ENCODE data around the gene C12orf50.
"Not testable (repeated sequence)": the region's sequence is repeated elsewhere in the genome, so short reads cannot be mapped to it uniquely, and the experiment has no call there.

C12orf50 gene

DNA sequence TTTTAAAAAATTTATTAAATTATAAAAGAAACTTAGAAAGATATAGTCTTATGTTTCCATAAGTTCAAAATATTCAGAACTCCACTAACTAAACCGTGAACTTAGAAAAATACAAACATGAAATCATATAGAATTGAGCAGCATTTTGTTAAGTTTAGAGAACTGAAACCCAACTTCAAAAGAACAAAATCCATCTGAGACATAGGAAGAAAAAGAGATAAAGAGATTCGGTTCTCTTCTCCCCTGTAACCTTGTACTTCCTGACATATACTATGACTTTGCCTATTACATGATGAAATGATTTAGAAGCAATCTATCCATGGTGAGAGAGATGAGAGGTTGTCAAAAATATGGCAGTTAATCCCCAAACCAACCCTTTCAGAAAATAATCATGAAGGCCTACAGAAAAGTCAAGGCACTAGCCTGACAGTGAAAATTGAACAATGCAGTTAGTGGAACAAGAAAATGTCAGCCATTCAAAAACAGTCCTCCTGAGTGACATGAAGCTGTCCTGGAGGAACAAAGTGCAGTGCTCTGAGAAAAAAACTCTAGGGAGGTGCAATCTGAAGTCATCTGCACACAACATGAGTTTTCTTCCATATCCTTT, 44.0 kb downstream of the C12orf50 start:
- no peak for DNase-seq

DNA sequence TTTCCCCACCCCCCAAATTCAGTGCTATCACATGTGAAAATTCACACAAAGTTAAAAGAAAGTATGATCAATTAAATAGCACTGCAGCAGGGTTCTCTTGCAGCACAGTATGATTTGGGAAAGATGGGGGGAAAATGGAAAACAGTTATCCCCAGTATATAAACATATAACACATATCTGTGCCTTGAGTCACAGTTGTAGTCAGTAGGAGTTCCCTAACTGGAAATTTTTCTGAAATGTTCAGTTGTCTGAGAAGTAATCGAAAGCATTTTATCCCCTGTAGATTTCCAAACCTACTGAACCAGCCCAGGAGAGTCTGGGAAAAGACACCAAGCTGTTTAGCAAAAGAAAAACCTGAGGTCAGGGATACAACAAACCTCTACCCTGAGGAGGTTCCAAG, 47.0 kb downstream of the C12orf50 start:
- no peak for DNase-seq

DNA sequence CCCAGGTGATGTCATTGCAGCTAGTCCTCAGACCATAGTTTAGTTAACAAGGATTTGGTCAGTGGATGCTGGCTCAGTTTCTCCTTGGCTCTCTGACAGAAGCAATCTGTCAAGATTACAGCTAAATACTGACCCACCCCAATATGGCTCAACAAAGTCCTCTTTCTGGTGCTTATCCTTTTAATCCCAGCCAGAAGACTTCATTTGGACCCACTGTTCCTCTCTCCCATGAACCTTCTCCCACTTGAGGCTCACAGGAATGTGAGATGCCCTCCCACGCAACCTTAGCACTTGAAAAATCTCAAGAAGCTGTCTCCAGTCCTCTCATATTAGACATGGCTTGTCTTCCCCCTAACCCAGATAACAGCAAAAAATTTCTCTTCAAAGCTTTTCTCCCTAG, 47.7 kb downstream of the C12orf50 start:
- DNase-seq: no peak

DNA sequence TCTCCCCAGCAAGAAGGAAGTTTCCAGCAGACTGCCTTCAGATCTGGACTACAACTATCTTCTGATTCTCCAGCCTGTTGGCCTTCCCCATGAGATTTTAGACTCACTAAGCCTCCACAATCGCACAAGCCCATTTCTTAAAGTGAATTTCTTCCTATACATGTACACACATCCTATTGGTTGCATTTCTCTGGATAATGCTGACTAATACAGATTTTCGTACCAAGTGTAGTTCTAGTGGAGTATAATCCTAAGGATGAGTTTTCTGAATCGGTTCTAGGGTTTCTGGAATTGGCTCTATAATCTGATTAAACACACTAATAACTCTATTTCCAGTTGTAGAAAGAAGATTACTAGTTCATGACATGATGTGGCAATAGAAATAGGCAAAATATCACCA, 53.3 kb downstream of the C12orf50 start:
- no peak for DNase-seq

DNA sequence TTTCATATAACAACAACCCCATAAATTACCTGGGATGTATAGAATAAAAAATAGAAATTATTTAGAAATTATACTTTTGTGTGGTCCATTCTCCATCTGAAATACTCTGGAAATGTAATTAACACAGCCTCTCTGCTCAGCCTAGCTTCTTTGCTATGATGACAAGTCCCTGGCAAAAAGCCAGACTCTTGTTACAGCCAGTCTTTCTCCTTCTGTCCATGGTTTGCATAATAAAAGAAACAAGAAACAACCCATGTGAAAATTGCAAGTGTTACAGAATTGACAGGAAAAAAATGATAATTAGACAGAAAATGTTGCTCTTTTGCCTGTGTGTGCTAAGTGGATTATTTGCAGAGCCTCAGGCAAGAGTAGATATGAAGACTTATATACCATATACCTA, 61.3 kb downstream of the C12orf50 start:
- no peak for DNase-seq

DNA sequence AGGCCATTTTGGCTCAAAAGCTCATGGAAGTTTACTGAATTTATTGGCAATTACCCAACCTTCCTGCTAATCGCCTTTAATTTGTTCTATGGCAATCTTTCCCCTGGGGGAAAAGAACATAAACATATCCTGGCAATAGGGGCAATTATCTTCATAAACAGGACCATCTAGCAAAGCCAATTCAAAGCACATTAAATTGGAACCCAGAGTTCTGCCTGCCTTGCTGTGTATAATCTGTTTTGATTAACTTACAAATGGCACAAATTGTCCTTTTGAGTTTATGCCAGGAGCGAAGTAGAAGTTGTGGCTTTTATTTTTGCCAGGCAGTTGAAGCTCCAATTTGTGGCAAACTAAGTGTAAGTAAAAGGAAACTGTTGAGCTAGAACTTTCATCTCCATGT, 68.6 kb downstream of the C12orf50 start:
- no peak for DNase-seq

DNA sequence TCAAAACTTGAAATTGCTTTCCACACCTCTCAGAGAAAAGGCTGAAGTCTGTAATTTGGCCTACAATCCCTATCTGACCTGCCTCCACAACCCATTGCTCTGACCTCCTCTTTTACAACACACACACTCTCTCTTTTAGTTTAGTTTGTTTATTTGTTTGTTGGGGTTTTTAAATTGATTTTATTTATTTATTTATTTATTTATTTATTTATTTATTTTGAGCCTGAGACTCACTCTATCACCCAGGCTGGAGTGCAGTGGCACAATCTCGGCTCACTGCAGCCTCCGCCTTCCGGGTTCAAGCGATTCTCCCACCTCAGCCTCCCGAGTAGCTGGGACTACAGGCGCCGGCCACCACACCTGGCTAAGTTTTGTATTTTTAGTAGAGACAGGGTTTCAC, 75.2 kb downstream of the C12orf50 start:
- DNase-seq: not testable (repeated sequence)

DNA sequence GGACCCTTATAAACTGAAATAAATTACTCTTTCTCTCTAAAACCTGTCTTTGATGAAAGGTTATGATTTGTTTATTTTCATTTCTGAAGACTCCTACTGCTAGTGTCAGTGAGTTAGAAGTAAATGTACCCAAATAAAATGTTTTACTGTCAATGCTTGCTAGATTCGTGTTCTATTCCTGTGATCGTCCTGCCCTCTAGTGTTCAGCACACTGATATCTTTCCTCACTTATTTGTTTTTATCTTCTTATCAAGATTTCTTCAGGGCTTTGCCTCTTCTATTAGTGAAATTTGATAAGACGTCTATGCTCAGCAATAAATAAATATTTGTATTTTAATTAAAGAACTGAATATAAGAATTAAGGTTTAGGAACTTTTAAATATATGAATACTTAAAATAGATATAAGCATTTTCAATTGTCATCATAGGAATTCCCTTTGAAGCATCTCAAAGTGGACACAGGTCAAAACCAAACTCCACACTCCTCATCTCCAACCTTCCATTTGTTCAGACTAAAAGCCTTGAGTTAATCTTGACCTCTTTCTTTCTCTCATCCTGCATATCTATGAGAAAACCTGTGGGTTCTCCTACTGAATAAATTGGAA, 75.8 kb downstream of the C12orf50 start:
- DNase-seq: no peak

DNA sequence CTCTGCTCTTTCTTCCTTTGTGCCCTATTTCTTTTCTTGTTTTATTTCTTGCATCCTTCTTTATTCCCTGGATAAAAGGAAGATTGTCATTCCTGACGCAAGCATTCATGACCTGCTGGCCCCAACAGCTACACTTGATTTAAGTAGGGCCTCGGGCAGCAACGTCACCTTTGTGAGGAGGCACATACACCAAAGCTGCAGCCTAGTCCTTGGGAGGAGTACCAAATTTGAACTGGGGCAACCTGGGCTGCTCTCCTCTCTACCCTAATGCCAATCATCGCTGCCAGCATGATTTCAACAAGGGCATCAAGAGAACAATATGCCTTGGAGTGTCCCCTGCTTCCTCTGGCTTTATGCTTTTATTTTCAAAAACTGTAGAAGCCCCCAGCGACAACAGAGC, 76.4 kb downstream of the C12orf50 start:
- no peak for DNase-seq

DNA sequence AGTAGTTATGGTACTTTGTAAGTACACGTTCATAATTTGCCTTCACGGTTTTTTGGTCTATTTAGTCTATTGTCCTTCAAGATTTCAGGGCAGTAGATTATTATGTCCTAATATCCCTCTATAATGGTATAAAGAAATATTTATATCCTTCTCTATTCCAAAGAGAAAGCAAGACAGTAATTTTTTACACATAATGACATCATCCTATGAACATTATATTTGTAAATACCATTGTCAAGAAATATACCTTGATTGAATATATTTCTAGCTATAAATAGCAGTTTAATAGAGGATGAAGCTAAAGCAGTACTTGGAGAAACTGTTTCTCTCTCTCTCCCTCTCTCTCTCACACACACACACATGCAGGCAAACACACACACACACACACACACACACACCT, 77.0 kb downstream of the C12orf50 start:
- DNase-seq: no peak

DNA sequence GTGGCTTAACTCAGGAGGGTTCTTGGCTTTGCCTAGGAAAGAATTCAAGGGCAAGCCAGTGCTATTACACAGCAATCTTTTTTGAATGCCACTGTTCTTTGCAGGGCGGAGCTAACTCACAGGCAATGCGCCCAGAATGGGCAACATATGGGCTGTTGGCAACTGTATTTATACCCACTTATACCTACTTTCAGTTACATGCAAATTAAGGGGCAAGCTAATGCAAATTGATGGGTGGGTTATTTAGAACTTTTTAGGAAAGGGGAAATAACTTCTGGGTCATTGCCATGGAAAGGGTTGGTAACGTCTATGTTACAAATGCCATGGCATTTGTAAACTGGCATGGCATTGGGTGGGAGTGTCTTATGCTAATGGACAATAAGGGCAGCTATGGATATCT, 85.4 kb downstream of the C12orf50 start:
- no peak for DNase-seq

DNA sequence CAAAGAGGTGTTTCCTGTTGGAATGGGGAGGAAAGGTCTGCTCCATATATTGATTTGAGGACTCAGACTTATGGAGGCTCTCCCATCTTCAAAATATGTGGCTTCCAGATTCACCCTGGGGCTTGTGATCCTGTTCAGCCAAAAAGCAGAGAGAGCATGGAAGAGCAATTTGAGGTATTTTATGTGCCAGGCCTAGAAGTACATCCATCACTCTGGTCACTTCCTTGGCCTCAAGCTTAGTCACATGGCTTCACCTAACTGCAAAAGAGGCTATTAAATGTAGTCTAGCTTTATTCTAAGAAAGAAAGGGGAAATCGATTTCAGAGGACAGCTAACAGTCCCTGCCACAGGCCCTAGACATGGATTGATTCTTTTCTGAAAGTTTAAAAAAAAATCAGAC, 86.2 kb downstream of the C12orf50 start:
- DNase-seq: no peak

DNA sequence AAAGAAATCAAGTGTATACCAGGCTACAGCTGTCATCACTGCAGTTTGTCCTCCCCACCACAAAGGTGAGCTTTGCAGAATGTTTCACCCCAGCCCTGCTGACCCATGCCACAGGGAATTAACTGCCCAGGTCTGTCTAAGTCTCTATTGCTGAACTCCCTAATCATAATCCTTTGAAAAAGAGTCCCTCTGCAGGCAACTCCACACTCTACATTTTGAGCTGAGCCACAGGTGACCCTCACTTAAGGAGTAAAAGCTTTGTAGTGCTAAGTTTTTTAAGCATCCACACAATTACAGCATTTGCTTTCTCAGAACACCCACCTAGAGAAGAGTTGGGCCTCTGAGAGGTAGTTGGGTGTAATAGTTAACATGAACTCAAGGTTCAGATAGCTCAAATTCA, 90.0 kb downstream of the C12orf50 start:
- no peak for DNase-seq

DNA sequence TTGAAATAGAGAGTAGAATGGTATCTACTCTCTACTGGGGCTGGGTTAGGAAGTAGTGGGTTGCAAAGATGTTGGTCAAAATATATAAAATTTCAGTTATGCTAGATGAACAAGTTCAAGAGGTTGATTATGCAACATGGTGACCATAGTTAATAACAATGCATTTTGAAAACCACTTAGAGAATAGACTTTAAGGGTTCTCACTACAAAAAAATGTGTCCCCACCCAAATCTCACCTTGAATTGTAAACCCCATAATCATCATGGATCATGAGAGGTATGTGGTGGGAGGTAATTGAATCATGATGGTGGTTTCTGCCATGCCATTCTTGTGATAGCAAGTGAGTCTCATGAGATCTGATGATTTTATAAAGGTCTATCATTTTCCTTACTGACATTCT, 94.0 kb downstream of the C12orf50 start:
- no peak for DNase-seq

DNA sequence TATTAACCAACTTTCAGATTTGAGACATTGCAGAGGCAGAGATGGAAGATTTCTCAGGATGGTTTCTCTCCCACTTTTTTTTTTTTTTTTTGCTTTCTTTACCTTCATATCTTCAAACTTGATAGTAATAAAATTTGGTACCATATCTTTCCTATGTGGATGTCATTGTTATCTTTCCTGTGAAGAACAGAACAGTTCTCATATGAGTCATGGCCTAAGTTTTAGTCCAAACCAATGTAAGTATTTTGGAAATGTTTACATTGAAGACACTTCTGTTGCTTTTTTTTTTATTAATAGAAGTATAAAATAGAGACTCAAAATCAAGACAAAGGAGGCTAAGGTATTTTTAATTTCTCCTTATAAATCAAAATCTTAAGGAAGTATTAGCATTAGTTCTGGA, 95.2 kb downstream of the C12orf50 start:
- no peak for DNase-seq

DNA sequence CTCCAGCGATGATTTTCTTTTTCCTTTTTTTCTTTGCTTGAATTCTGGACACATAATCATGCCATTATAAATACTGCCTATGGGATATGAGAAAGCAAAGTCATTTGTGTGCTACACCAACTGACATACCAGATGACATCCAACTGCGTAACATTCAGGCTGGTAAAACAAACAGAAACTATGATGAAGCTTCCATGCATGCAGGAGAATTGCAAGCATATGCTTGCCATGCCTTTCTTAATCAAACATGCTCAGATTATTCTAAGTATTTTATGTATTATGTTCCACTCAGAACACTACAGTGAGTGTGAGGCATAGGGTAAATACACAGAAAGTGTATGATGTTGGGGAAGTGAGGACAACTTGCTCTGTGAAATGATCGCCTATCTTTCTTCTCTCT, 97.4 kb downstream of the C12orf50 start:
- no peak for DNase-seq

DNA sequence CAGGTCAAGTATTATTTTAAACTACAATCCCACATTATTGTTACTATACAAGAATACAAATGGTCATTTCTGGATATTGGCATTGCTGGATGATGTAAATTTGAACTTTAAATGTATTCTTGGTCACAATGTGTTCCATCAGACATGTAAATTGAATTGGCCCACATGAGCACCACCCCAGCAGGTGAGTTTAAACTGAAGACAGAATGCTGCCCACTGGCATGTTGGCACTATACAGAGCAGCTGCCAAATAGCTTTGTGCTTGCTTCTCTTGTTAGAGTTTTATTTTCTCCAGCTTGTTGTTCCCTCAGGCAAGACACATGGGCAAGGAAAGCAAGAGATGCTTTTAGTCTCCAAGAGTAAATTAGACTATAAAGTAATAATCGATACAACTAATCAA, 98.6 kb downstream of the C12orf50 start:
- DNase-seq: no peak

Measured in NK-92 treated with Interleukin-12 subunit alpha and Interleukin-12 subunit beta, amount 100 ng/mL, for 24 hours (cell line).